NCI-H526 treated with DMSO at 0.1 percent for 48 hours (cell line): ENCODE measurements around the gene GRM8.

Experiments
- DNase-seq: peaks from one replicate; lab custom pipeline; 2025; lab: John Stamatoyannopoulos, UW

GRM8 gene

GRCh38 chr7:127146746-127147536, 105.8 kb downstream of the GRM8 start:
- no peak for DNase-seq

- DNase-seq, result no peak
Measured at GRCh38 chr7:127137146-127137545, 115.6 kb downstream of the GRM8 start.

DNA sequence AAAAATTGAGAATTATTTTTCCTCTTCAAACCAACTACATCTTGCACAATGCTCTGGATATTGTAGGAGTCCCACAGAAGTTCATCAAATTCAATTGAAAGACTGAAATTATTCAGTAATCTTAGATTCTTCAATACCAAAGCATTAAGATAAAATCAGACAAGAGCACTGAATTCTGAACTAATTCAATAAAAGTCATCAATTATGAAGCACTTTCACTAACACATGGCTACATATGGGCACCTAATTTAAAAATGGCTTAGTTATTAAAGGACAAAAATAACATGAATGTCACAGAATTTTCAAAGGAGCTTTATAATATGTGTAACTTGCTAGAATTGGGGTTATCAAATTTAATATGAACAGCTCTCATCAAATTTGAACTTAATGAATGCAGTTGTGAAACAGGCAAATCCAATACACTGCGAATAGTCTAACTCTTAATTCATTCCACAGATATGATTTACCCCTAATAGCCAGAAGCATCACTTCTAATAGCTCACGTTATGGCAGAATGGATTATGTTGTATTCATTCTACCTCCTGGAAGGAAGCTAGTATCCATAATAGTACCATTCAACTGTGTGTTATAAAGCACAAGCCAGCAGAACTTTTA, 116.8 kb downstream of the GRM8 start:
- no peak for DNase-seq

- DNase-seq, result no peak
Measured at GRCh38 chr7:127123220-127123619, 129.5 kb downstream of the GRM8 start.

DNA sequence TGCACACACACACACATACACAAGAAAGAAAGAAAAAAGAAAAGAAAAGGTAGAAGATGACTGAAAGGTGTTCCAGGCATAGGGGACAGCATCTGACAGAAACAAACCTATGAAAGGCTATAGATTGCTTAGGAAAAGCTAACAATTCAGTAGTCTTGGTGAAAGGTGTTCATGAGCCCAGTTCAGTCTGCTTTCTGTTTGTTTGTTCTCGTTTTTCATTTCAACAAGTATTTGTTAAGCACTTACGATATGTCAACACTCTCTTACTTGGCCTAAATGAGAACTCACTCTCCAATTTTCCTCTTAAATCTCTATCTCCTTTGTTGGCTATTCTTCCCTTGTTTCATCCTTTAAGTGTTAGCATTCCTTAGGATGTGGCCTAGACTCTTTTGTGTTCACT, 133.2 kb downstream of the GRM8 start:
- no peak for DNase-seq

GRCh38 chr7:127114742-127115265, 137.9 kb downstream of the GRM8 start:
- DNase-seq, result no peak

DNA sequence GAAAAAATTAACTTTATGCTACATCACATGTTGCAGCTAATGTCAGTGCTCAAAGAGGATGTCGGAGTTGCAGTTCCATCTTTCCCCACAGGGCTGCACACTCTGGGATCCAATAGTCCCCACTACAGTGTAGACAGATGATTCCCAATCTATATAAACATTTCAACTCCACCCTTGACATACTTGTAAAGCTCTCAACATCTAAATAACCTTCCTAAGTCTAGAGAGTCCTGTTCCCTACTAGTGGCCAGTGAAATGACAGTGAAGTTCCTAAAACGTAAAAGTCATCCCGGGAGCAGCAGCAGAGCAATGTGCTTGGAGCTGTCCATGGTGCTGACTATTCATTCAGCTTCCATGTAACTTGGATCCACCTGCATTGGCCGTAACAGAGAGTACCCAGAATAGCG, 145.1 kb downstream of the GRM8 start:
- no peak for DNase-seq

DNA sequence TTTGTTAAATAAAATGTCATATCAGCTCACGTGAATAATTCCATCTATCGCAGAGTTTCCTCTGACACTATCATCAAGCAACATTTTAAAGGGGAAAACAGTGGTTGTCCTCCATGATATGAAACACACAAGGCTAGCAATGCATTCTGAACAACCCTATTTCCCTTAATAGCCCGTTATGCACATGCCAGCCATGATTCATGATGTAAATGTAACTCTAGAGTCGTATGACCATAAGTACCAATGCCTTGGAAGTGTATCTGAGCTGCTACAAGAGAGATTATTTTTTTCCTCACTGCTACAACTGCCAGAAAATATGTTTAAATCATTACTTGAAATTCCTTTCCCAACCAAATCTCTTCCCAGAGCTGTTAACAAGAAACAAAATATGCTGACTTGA, 159.4 kb downstream of the GRM8 start:
- no peak for DNase-seq

GRCh38 chr7:127091620-127092019, 161.1 kb downstream of the GRM8 start:
- DNase-seq, result no peak

GRCh38 chr7:127089146-127089545, 163.6 kb downstream of the GRM8 start:
- DNase-seq, result no peak

DNA sequence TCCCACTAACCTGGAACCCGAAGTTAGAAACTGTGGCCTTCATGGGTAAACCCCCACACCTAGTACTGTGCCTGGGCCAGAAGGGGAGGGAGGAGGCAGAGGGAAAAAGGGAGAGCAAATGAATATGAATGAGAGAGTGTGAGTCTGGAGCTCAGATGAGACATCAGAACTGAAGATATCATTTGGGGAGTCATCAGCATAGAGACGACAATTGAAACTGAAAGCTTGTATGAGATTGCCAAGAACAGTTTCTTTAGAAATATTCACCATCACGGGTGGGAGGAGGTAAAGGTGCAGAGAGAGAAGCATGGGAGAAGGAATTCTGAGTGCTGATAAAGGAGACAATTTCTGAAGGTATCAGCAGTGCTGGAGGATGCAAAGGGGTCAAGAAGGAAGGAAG, 171.2 kb downstream of the GRM8 start:
- no peak for DNase-seq

DNA sequence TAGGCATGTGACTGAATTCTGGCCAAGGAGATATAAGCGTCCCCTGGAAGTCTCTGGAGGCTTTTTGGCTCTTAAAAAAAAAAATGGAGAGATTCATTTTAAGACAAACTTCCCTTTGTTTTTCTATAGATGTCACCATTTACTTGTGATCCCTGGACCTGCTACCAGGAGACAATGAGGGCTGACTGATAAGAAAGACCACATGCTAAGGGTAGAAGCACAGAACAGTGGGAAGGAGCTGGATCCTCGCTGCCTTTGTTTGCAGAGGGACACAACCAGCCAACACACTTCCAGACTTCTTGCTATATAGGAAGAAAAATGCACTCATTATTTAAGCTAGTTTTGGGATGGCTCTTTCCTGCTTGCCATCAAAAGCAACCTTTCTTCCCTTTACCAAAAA, 172.2 kb downstream of the GRM8 start:
- DNase-seq, result no peak

DNA sequence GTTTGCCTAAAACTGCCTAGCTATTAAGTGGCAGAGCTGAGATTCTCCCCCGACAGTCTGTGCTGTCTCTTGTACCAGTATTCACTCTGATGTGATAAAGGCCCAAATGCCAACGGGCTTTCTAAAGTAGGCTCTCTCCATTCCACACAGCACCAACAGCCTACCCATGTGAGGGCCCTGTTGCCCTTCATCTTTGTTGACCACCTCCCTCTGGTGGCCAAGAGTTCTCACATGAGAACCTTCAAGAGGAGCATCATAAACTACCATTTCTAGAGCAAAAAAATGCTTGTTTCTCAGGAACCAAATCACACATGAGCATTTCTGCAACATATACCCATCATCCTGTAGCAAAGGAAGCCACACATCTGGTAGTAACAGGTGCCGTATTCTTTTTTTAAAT, 185.8 kb downstream of the GRM8 start:
- no peak for DNase-seq

DNA sequence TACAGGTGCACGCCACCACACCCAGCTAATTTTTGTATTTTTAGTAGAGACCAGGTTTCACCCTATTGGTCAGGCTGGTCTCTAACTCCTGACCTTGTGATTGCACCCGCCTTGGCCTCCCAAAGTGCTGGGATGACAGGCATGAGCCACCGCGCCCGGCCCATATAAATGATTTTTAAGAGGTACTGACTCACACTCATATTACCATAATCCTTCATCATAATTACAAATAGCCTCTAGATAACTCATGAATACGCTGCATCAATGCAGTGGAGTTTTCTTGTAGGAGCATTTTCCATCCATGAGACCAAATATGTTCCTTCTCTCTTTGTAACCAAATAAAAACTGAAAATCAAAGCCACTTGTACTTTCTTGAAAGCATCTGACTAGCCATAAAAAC, 193.3 kb downstream of the GRM8 start:
- DNase-seq, result no peak

GRCh38 chr7:127057918-127058317, 194.8 kb downstream of the GRM8 start:
- no peak for DNase-seq

DNA sequence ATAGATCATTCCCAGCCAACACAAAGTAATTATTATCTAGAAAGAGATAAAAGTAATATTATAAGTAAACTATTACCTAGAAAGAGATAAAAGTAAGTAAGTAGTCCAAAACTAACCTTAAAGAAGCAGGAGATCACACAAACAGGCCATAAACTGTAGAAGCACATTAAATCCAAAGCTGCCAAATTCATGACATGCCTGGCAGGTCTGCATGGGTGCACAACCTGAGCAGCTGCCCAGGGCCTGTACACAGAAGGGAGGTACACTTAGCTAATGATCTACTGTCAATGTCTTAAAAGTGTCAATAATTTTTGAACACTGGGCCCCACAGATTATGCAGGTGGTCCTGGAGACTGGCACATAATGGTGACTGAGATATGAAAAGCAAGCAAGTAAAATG, 196.5 kb downstream of the GRM8 start:
- no peak for DNase-seq

GRCh38 chr7:127047521-127047920, 205.2 kb downstream of the GRM8 start:
- no peak for DNase-seq

GRCh38 chr7:127041689-127042452, 210.9 kb downstream of the GRM8 start:
- no peak for DNase-seq

- DNase-seq, result no peak
Measured at GRCh38 chr7:127040042-127040441, 212.7 kb downstream of the GRM8 start.

GRCh38 chr7:127039541-127039940, 213.2 kb downstream of the GRM8 start:
- DNase-seq, result no peak

DNA sequence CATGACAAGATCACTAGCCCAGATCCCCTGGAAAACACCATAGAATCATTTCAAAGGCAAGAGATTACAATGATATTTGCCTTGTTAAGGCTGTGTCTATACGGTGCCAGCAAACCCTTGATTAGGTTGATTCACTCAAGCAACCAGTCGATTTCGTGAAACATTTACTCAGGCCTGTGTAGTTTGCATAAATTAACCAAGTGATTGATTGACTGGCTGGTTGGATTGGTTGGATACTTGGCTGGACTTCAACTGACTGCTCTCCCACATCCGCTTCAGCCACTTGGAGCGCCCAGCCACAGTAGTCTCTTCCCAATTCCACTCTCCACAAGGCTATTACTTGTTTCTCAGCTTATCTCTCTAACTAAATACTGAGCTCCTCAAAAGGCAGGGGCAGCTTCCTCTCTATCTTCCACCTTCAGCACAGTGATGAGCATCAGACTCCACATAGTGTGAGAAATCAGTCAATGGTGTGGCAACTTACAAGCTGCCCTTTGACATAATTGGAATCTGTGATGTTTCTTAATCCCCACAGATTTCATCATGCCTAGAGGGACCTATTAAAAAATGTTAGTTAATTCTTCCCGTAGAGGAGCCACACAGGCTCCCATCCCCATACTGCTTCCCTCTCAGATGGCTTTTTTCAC, 217.4 kb downstream of the GRM8 start:
- DNase-seq, result no peak

- no peak for DNase-seq
Measured at GRCh38 chr7:127034186-127034806, 218.4 kb downstream of the GRM8 start.
